Upper lobe of left lung (tissue), 6 donors: ENCODE measurements around the gene ZNRF1. TPM values are rescaled to one million over a fixed set of nuclear protein-coding genes. Genes with fewer than 3 reads are reported as not detected.

ENCODE experiments used
- ATAC-seq, 2 donors: fragments of 200-7000 bp; cut with Tn5 transposase; one replicate each; pipeline ENCODE4 v1.9.1; 2022; ENCODE audit warnings: mild to moderate bottlenecking in 2 of 2, moderate library complexity in 2 of 2; ENCODE audit not compliant: low FRiP score in 2 of 2
- DNase-seq, 2 donors: peaks; one replicate each; pipeline ENCODE4 v3.0.0-alpha.2; 2019 to 2020
- H3K27ac ChIP-seq, 4 donors: fragments of 200-600 bp; sonication (generic); one replicate each; pipeline ENCODE4 v1.5.1; 2016 to 2019
- H3K27me3 ChIP-seq, 4 donors: fragments of 200-600 bp; sonication (generic); one replicate each; pipeline ENCODE4 v1.5.1; 2017 to 2019
- H3K36me3 ChIP-seq, 4 donors: fragments of 200-600 bp; sonication (generic); one replicate each; pipeline ENCODE4 v1.5.1; 2016 to 2019
- H3K4me1 ChIP-seq, 4 donors: fragments of 200-600 bp; sonication (generic); one replicate each; pipeline ENCODE4 v1.5.1; 2018 to 2019
- H3K4me3 ChIP-seq, 4 donors: fragments of 200-600 bp; sonication (generic); one replicate each; pipeline ENCODE4 v1.5.1; 2017 to 2019; ENCODE audit warnings: mild to moderate bottlenecking in 2 of 4, moderate library complexity in 1 of 4
- H3K9me3 ChIP-seq, 4 donors: fragments of 200-600 bp; sonication (generic); one replicate each; pipeline ENCODE4 v1.5.1; 2018 to 2019
- EP300 ChIP-seq, 4 donors: sonication (generic); formaldehyde crosslinking; IDR thresholded peaks; one replicate each; pipeline ENCODE4 v1.5.1; 2017; ENCODE audit warnings: antibody characterized with exemption in 4 of 4, control low read depth in 2 of 4
- POLR2A ChIP-seq, 4 donors: fragments of 450-650 bp; IDR thresholded peaks; one replicate each; pipeline ENCODE4 v1.5.1; 2016 to 2017; ENCODE audit warnings: antibody characterized with exemption in 4 of 4, mild to moderate bottlenecking in 2 of 4
- POLR2AphosphoS5 ChIP-seq, 2 donors: sonication (generic); formaldehyde crosslinking; IDR thresholded peaks; one replicate each; pipeline ENCODE4 v1.5.1; 2017; ENCODE audit warnings: antibody characterized with exemption in 2 of 2
- WGBS, 2 donors: methylation state at CpG; one replicate each; pipeline ENCODE4 v1.1.5; 2017 to 2018; 5-methylcytosine and 5-hydroxymethylcytosine counted together
- total RNA-seq, 6 donors: library from RNA; depleted of rRNA in 4 of 6; stranded (reverse); fragments of >200 nt in 4 of 6; gene quantifications; one replicate each; pipeline versions ENCODE4 v1.1.0 to v1.2.1, GENCODE V29; 2016 to 2021
- TF ChIP-seq, protein P1 (sequence below), 6 experiments: fragments of 450-650 bp in 4 of 6; fragments of 200-600 bp in 2 of 6; sonication (generic) in 2 of 6; IDR thresholded peaks; one replicate each; pipeline ENCODE4 v1.5.1; 2016 to 2019; ENCODE audit warnings: antibody characterized with exemption in 6 of 6
- donor health status: DM: no; HTN: no; CAD: no; lungs with moderate emphysema.
- donor health status: DM: no; HTN: yes; CAD: no; lungs with severe emphysema.

Gene ZNRF1
- total RNA-seq, 6 donors from 2014 or later: 18.5 to 40.0 (median 27.1) TPM

DNA sequence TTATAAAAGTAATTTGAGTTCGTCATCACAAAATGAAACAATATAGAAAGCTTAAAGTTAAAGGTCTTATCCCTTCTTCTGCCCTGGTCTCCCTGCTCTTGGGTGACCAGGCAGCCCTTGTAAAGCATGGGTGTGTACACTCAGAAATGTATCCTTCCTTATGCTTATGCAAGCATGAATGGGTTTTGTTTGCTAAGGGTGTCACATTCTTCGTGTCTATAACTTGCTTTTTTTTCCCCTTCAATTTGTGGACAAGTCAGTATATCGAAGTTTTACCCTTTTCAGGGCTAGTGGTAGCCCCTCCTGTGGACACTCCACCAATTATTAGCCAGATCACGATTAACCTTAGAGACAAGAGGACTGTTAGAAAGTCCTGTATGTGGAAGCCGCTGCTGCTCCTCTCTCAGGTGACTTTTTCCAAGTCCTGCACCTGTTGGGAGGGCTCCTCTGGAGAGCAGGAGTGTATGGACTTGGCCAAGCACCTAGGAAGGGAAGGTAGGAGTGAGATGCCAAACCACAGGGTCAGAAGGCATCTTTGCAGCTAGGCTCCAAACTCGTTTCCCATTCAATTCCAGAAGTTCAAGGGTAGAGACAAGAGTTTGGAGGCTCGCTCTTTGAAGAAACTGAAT, 66.8 kb downstream of the ZNRF1 start:
- H3K4me3 ChIP-seq: no peak overlapping the region
- no peaks in the 10 kb centered on the region for H3K27me3 ChIP-seq
- H3K36me3 ChIP-seq: no peaks in the 10 kb centered on the region
- DNase-seq (peak in 1 of 2 donors; percentile 51), ATAC-seq (peak in 1 of 2 donors; percentile 80)
- peak overlapping the region; percentile 71 to 85 (median 78) for H3K27ac ChIP-seq
- no peaks in the 10 kb centered on the region for H3K9me3 ChIP-seq
- 59 to 60% methylated on average over 7 of the region's 7 CpGs for WGBS, 2 donors
- TF ChIP-seq EP300 (IDR thresholded peaks at IDR 0.05) (no peak), POLR2AphosphoS5 (IDR thresholded peaks at IDR 0.05) (no peak), POLR2A (IDR thresholded peaks at IDR 0.05) (no peak)
- TF ChIP-seq, protein P1, sequence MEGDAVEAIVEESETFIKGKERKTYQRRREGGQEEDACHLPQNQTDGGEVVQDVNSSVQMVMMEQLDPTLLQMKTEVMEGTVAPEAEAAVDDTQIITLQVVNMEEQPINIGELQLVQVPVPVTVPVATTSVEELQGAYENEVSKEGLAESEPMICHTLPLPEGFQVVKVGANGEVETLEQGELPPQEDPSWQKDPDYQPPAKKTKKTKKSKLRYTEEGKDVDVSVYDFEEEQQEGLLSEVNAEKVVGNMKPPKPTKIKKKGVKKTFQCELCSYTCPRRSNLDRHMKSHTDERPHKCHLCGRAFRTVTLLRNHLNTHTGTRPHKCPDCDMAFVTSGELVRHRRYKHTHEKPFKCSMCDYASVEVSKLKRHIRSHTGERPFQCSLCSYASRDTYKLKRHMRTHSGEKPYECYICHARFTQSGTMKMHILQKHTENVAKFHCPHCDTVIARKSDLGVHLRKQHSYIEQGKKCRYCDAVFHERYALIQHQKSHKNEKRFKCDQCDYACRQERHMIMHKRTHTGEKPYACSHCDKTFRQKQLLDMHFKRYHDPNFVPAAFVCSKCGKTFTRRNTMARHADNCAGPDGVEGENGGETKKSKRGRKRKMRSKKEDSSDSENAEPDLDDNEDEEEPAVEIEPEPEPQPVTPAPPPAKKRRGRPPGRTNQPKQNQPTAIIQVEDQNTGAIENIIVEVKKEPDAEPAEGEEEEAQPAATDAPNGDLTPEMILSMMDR (IDR thresholded peaks at IDR 0.05): no peak
- H3K4me1 ChIP-seq: peaks cover 31 to 67% (median 59%) of the 10 kb centered on the region in 4 donors

DNA sequence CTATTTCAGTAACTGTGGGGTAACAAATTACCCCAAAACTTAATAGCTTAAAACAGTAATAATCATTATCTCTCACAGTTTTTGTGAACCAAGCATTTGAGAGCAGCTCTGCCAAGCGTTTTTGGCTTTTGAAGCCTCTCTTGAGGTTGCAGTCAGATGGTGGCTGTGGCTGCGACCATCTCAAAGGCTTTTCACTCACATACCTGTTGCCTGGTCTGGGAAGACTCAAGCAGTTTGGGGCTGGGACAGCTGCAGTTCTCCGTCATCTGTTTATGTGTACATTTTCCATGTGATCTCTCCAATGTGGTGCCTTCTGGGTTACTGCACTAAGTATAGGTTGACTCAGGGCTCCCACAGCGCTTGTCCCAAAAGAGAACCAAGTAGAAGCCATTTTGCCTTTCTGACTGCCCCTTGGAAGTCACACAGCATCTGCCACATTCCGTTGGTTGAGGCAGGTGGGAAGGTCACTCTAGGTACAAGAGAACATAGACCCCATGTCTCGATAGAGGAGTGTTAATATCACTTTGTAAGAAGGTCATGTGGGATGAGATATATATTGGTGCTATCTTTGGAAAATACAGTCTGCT, 68.1 kb downstream of the ZNRF1 start:
- Histone ChIP-seq H3K27me3 (no peaks in the 10 kb centered on the region), H3K4me1 (peaks cover 31 to 59% (median 51%) of the 10 kb centered on the region in 4 donors), H3K9me3 (no peaks in the 10 kb centered on the region), H3K36me3 (no peaks in the 10 kb centered on the region), H3K27ac (peak overlapping the region in 1 of 4 donors; percentile 19), H3K4me3 (no peak overlapping the region)
- TF ChIP-seq POLR2AphosphoS5 (IDR thresholded peaks at IDR 0.05) (no peak), EP300 (IDR thresholded peaks at IDR 0.05) (no peak), POLR2A (IDR thresholded peaks at IDR 0.05) (no peak)
- TF ChIP-seq, protein P1 (IDR thresholded peaks at IDR 0.05): no peak
- 86 to 91% methylated on average over 5 to 6 of the region's 6 CpGs for WGBS, 2 donors
- DNase-seq: no peak
- no peak for ATAC-seq

DNA sequence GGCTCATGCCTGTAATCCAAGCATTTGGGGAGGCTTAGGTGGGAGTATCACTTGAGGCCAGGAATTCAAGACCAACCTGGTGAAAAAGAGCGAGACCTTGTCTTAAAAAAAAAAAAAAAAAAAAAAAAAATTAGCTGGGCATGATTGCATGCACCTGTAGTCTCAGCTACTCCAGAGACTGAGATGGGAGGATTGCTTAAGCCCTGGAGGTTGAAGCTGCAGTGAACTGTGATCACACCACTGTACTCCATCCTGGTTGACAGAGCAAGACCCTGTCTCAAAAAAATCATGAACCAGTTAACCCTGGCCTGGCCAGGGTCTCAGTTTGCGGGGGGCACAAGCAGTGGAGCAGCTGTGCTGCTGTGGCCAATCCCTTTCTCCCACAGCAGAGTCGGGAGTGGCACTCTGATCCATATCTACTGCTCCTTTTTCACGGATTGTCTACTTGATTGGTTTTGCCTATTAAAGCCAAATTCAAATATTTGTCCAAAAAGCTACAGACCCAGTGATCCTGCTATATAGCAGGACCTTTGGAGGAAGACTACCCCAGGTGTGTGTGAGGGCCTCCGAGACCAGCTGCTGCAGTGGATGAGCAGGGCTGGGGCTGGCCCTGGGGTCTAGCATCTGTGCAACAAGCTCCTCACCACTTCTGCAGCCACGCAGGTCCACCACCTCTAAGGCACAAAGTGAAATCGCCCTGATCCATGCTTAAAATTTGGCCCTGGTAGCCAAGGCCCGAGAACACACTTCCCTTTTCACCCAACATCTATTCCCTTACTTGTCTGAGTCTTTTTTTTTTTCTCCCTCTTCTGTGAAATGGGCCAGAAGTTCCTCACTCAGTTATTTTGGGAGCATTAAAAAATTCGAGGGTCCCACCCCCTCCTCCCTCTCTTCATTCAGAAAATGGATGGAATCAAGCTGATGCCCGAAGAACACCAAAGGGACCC, 69.5 kb downstream of the ZNRF1 start:
- H3K36me3 ChIP-seq: no peaks in the 10 kb centered on the region
- no peaks in the 10 kb centered on the region for H3K9me3 ChIP-seq
- DNase-seq (no peak), ATAC-seq (no peak)
- H3K4me1 ChIP-seq: peaks cover 21 to 52% (median 41%) of the 10 kb centered on the region in 4 donors
- H3K27me3 ChIP-seq: no peaks in the 10 kb centered on the region
- no peak overlapping the region for H3K27ac ChIP-seq
- H3K4me3 ChIP-seq: no peak overlapping the region
- 74 to 84% methylated on average over 10 of the region's 10 CpGs for WGBS, 2 donors
- no peak for TF ChIP-seq POLR2A (IDR thresholded peaks at IDR 0.05)
- no peak for TF ChIP-seq EP300 (IDR thresholded peaks at IDR 0.05)
- TF ChIP-seq, protein P1 (IDR thresholded peaks at IDR 0.05): no peak
- no peak for TF ChIP-seq POLR2AphosphoS5 (IDR thresholded peaks at IDR 0.05)

DNA sequence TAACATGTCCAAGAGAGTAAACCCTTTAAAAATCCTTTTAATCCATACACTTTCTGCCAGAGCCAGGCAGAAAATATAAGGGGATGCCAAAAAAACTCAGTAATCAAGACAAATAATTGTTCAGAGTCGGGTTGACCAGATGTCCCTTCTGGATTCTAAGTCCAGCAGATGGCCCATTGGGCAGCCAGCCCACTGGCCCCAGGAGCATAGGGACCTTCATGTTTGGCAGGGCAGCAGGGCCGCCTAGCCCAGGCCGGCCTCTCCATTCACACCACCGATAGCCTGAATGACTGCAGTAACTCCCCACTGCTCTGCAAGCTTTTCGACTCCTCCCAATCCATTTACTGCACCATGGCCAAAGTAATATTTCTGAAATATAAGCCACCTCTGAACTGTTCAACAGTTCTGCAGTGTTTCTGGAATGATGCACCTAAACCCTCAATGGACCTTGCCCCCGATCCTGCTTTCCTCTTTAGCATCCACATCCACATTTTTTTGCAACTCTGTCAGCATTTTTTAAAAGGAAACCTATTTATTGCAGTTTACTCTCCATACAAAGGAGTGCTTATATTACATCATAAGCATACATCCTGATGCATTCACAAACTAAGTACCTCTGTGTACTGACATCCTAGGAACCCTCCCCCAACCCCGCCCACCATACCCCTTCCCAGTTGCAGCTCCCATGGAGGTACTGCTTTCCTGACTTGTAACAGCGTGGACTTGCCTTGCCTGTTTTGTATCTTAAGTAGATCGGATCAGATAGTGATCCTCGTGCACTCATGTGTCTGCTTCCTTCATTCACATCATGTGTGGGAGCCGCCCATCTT, 71.4 kb downstream of the ZNRF1 start:
- ATAC-seq (no peak), DNase-seq (peak in 1 of 2 donors; percentile 49)
- H3K27me3 ChIP-seq: no peaks in the 10 kb centered on the region
- 72 to 80% methylated on average over 11 of the region's 11 CpGs for WGBS, 2 donors
- H3K4me1 ChIP-seq: peaks cover 18 to 52% (median 32%) of the 10 kb centered on the region in 4 donors
- TF ChIP-seq POLR2A (IDR thresholded peaks at IDR 0.05) (no peak), POLR2AphosphoS5 (IDR thresholded peaks at IDR 0.05) (no peak), EP300 (IDR thresholded peaks at IDR 0.05) (no peak)
- TF ChIP-seq, protein P1 (IDR thresholded peaks at IDR 0.05): no peak
- no peak overlapping the region for H3K4me3 ChIP-seq
- H3K27ac ChIP-seq: no peak overlapping the region
- no peaks in the 10 kb centered on the region for H3K9me3 ChIP-seq
- no peaks in the 10 kb centered on the region for H3K36me3 ChIP-seq
